Measurements from ENCODE around the gene COX7A1. TPM values are rescaled to one million over a fixed set of nuclear protein-coding genes. Genes with fewer than 3 reads are reported as not detected.

The COX7A1 gene
- total RNA-seq, 3 donors from 2014 or later, result not detected

- Mint-ChIP-seq H3K27me3 (ENCODE audit: low read depth) (no peaks in the 10 kb centered on the region), H3K9me3 (no peaks in the 10 kb centered on the region), H3K36me3 (ENCODE audit: insufficient read depth) (peaks cover 23% of the 10 kb centered on the region), H3K4me1 (ENCODE audit: low read depth) (no peaks in the 10 kb centered on the region), H3K4me3 (no peak overlapping the region)
- no peak for ATAC-seq
- DNase-seq, result no peak
These were observed 262 bp downstream of the COX7A1 start for GRCh38 chr19:36152019-36152351.

GRCh38 chr19:36151144-36152018, 866 bp downstream of the COX7A1 start:
- no peaks in the 10 kb centered on the region for H3K27me3 Mint-ChIP-seq (ENCODE audit: low read depth)
- no peaks in the 10 kb centered on the region for H3K4me1 Mint-ChIP-seq (ENCODE audit: low read depth)
- H3K4me3 Mint-ChIP-seq, result no peak overlapping the region
- DNase-seq (no peak), ATAC-seq (no peak)
- H3K9me3 Mint-ChIP-seq, result no peaks in the 10 kb centered on the region
- H3K36me3 Mint-ChIP-seq (ENCODE audit: insufficient read depth), result peaks cover 27% of the 10 kb centered on the region

DNA sequence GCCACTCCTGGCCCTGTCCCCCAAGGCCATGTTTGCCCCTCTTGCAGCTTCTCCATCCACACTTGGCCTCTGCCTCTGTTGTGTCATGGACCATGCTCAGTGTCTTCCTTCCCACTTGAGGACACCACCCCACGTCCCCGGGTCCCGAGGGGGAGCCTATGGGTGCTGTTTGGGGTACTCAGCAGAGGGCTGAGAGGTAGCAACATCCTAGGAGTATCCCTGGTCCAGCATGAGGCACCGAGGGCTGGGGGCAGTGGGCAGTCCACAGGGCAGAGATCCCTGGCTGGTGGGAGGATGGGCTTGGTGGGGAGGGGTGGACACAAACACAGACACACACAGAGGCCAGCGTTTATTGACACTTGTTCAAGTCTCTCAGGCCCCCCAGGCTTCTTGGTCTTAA, 1.7 kb downstream of the COX7A1 start:
- H3K27me3 Mint-ChIP-seq (ENCODE audit: low read depth), result no peaks in the 10 kb centered on the region
- no peaks in the 10 kb centered on the region for H3K9me3 Mint-ChIP-seq
- ATAC-seq (no peak), DNase-seq (no peak)
- no peaks in the 10 kb centered on the region for H3K4me1 Mint-ChIP-seq (ENCODE audit: low read depth)
- H3K36me3 Mint-ChIP-seq (ENCODE audit: insufficient read depth), result peaks cover 31% of the 10 kb centered on the region
- no peak overlapping the region for H3K4me3 Mint-ChIP-seq

- DNase-seq, result no peak
- no peak overlapping the region for H3K4me3 Mint-ChIP-seq
- H3K4me1 Mint-ChIP-seq (ENCODE audit: low read depth), result no peaks in the 10 kb centered on the region
- no peaks in the 10 kb centered on the region for H3K27me3 Mint-ChIP-seq (ENCODE audit: low read depth)
- no peak for ATAC-seq
- no peaks in the 10 kb centered on the region for H3K9me3 Mint-ChIP-seq
- peaks cover 34% of the 10 kb centered on the region for H3K36me3 Mint-ChIP-seq (ENCODE audit: insufficient read depth)
These were observed 2.4 kb downstream of the COX7A1 start for GRCh38 chr19:36149673-36150406.

- Mint-ChIP-seq H3K36me3 (ENCODE audit: insufficient read depth) (peaks cover 39% of the 10 kb centered on the region), H3K9me3 (no peaks in the 10 kb centered on the region), H3K4me1 (ENCODE audit: low read depth) (peaks cover 12% of the 10 kb centered on the region), H3K4me3 (no peak overlapping the region), H3K27me3 (ENCODE audit: low read depth) (no peaks in the 10 kb centered on the region)
- DNase-seq (no peak), ATAC-seq (no peak)
These were observed 7.6 kb downstream of the COX7A1 start for GRCh38 chr19:36144624-36145023.

DNA sequence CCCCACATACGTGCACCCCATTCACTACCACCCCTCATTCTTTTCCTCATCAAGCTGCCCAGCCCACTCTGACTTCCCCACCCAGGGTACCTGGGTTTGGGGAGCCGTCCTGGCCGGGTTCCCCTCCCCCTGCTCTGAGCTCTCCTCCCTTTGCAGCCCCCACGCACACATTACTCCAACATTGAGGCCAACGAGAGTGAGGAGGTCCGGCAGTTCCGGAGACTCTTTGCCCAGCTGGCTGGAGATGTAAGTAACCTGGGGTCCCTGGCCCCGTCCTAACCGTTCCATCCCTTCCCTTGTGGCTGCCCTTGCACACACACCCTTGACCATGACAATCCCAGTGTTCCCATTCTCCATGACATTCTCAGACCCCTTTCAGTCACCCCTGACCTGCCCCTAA, 9.8 kb downstream of the COX7A1 start:
- no peak overlapping the region for H3K4me3 Mint-ChIP-seq
- no peaks in the 10 kb centered on the region for H3K9me3 Mint-ChIP-seq
- peaks cover 32% of the 10 kb centered on the region for H3K36me3 Mint-ChIP-seq (ENCODE audit: insufficient read depth)
- no peaks in the 10 kb centered on the region for H3K27me3 Mint-ChIP-seq (ENCODE audit: low read depth)
- H3K4me1 Mint-ChIP-seq (ENCODE audit: low read depth), result peaks cover 15% of the 10 kb centered on the region
- ATAC-seq, result no peak
- DNase-seq, result no peak

DNA sequence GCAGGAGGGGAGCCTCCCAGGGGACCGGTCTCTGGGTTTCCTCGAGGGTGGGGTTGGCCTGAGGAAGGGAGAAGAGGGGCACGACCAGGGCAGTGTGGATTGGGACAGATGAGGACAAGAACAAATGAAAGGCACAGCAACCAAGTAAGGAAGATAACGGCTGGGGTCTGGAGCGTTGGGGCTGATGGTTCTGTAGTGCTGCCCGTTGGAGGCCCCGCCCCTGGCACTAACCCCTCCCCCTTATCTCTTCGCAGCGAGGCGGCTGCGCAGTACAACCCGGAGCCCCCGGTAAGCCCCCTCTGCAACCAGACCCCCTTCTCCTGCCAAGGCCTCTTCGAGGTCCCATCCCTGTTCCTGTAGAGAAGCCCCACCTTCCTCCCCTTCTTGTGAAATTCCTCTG, 10.2 kb downstream of the COX7A1 start:
- H3K4me3 Mint-ChIP-seq, result peak overlapping the region; percentile 97

GRCh38 chr19:36141039-36141927, 11.0 kb downstream of the COX7A1 start:
- ATAC-seq, result peak; percentile 76 to 79
- Mint-ChIP-seq H3K9me3 (no peaks in the 10 kb centered on the region), H3K36me3 (ENCODE audit: insufficient read depth) (peaks cover 24% of the 10 kb centered on the region), H3K4me1 (ENCODE audit: low read depth) (peaks cover 20% of the 10 kb centered on the region), H3K4me3 (peak overlapping the region; percentile 97), H3K27me3 (ENCODE audit: low read depth) (no peaks in the 10 kb centered on the region)
- peak; percentile 92 for DNase-seq

More for the DNA sequence above, 10.2 kb downstream of the COX7A1 start:
- Mint-ChIP-seq H3K9me3 (no peaks in the 10 kb centered on the region), H3K27me3 (ENCODE audit: low read depth) (no peaks in the 10 kb centered on the region), H3K36me3 (ENCODE audit: insufficient read depth) (peaks cover 30% of the 10 kb centered on the region), H3K4me1 (ENCODE audit: low read depth) (peaks cover 16% of the 10 kb centered on the region)
- no peak for DNase-seq
- ATAC-seq, result no peak

GRCh38 chr19:36140304-36141038, 11.8 kb downstream of the COX7A1 start:
- Mint-ChIP-seq H3K27me3 (ENCODE audit: low read depth) (no peaks in the 10 kb centered on the region), H3K4me1 (ENCODE audit: low read depth) (peaks cover 20% of the 10 kb centered on the region), H3K4me3 (peak overlapping the region; percentile 97), H3K9me3 (no peaks in the 10 kb centered on the region), H3K36me3 (ENCODE audit: insufficient read depth) (peaks cover 20% of the 10 kb centered on the region)
- peak; percentile 16 for DNase-seq
- peak; percentile 35 to 44 for ATAC-seq

DNA sequence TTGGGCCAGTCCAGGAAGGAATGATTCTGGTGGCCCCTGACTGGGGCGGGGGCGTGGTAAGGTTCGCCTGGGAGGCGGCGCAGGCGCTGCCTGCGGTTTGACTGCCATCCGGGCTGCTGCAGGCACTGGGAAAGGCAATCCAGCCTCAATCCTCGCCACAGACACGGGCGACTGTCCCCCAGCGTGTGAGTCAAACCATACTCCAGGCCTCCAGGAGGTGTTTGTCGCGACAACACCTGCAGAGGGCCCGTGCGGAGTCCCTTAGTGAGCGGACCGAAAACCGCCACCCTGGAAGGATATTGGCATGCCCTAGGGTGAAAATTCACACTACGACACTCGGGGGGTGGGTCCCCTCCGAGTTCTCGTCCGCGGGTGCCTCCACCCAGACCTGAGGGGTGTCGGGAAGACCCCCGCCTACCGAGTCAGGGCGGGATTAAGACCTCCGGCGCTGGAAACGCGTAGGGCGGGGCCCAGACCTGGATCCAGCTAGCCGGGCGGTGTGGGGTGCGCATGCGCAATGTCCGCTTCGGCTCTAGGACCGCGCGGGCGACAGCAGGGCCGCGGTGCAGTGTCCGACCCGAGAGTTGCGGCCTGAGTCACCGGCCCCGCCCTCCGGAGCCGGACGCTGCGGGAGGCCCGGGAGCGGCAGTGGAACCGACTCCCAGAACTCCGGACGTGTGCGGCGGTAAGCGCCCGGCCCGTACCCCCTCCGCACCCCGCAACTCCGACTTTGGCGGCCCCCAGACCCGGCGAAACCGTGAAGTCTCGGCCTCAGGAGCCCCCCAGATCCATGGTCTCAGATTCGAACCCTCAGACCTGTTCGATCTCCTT, 12.6 kb downstream of the COX7A1 start, which contains the start of gene CAPNS1:
Gene CAPNS1 (plus strand): TSS at position 594 of the 831 bp plus-strand sequence. CDS start 946 bp downstream, outside the sequence.
- peak; percentile 78 for ATAC-seq
- H3K4me1 Mint-ChIP-seq (ENCODE audit: low read depth), result peaks cover 20% of the 10 kb centered on the region
- H3K27me3 Mint-ChIP-seq (ENCODE audit: low read depth), result no peaks in the 10 kb centered on the region
- peak; percentile 90 for DNase-seq
- peaks cover 17% of the 10 kb centered on the region for H3K36me3 Mint-ChIP-seq (ENCODE audit: insufficient read depth)
- no peaks in the 10 kb centered on the region for H3K9me3 Mint-ChIP-seq
- H3K4me3 Mint-ChIP-seq, result peak within 1 kb of the TSS; percentile 97

- no peaks in the 10 kb centered on the region for H3K27me3 Mint-ChIP-seq (ENCODE audit: low read depth)
- H3K4me1 Mint-ChIP-seq (ENCODE audit: low read depth), result peaks cover 20% of the 10 kb centered on the region
- no peak for DNase-seq
- H3K4me3 Mint-ChIP-seq, result peak overlapping the region; percentile 97
- H3K36me3 Mint-ChIP-seq (ENCODE audit: insufficient read depth), result peaks cover 14% of the 10 kb centered on the region
- no peak for ATAC-seq
- no peaks in the 10 kb centered on the region for H3K9me3 Mint-ChIP-seq
These were observed 13.2 kb downstream of the COX7A1 start for GRCh38 chr19:36139120-36139472.

- no peak for ATAC-seq
- Mint-ChIP-seq H3K27me3 (ENCODE audit: low read depth) (no peaks in the 10 kb centered on the region), H3K4me1 (ENCODE audit: low read depth) (peaks cover 28% of the 10 kb centered on the region), H3K4me3 (no peak overlapping the region), H3K9me3 (no peaks in the 10 kb centered on the region), H3K36me3 (ENCODE audit: insufficient read depth) (peaks cover 9% of the 10 kb centered on the region)
- no peak for DNase-seq
These were observed 15.1 kb downstream of the COX7A1 start for GRCh38 chr19:36136964-36137686.

Measured in activated T-cell treated with anti-CD3 and anti-CD28 coated beads, Interleukin-2, amount 50 U/mL, for 4 hours (primary cell).